ENCODE measurements around the gene SLC25A21.
"Not testable (repeated sequence)": the region's sequence is repeated elsewhere in the genome, so short reads cannot be mapped to it uniquely, and the experiment has no call there.

SLC25A21 gene

GRCh38 chr14:36720657-36721056 lies 451.7 kb downstream of the SLC25A21 start:
- DNase-seq (ENCODE audit: insufficient read length) (no peak), FAIRE-seq (no peak)

GRCh38 chr14:36719823-36720222 lies 452.6 kb downstream of the SLC25A21 start:
- TF ChIP-seq POLR2AphosphoS5 (IDR thresholded peaks at IDR 0.05; ENCODE audit: low read depth, low read length) (no peak), POLR2A (IDR thresholded peaks at IDR 0.05; ENCODE audit: low read depth, low read length) (no peak), TAF1 (IDR thresholded peaks at IDR 0.05; ENCODE audit: borderline replicate concordance, low read depth, low read length) (no peak)
- no peak for FAIRE-seq
- DNase-seq (ENCODE audit: insufficient read length) = no peak

More at GRCh38 chr14:36720657-36721056, 451.7 kb downstream of the SLC25A21 start:
- TF ChIP-seq TAF1 (IDR thresholded peaks at IDR 0.05; ENCODE audit: borderline replicate concordance, low read depth, low read length) = no peak

GRCh38 chr14:36718216-36718615 lies 454.2 kb downstream of the SLC25A21 start:
- DNase-seq (ENCODE audit: insufficient read length) (no peak), FAIRE-seq (no peak)
- no peak for TF ChIP-seq POLR2A (IDR thresholded peaks at IDR 0.05; ENCODE audit: low read depth, low read length)
- TF ChIP-seq POLR2AphosphoS5 (IDR thresholded peaks at IDR 0.05; ENCODE audit: low read depth, low read length) = no peak
- TF ChIP-seq TAF1 (IDR thresholded peaks at IDR 0.05; ENCODE audit: borderline replicate concordance, low read depth, low read length) = no peak

GRCh38 chr14:36717363-36717762 lies 455.0 kb downstream of the SLC25A21 start:
- FAIRE-seq (no peak), DNase-seq (ENCODE audit: insufficient read length) (no peak)
- TF ChIP-seq TAF1 (IDR thresholded peaks at IDR 0.05; ENCODE audit: borderline replicate concordance, low read depth, low read length) (no peak), POLR2AphosphoS5 (IDR thresholded peaks at IDR 0.05; ENCODE audit: low read depth, low read length) (no peak), POLR2A (IDR thresholded peaks at IDR 0.05; ENCODE audit: low read depth, low read length) (no peak)

- no peak for TF ChIP-seq POLR2AphosphoS5 (IDR thresholded peaks at IDR 0.05; ENCODE audit: low read depth, low read length)
- TF ChIP-seq TAF1 (IDR thresholded peaks at IDR 0.05; ENCODE audit: borderline replicate concordance, low read depth, low read length) = no peak
- TF ChIP-seq POLR2A (IDR thresholded peaks at IDR 0.05; ENCODE audit: low read depth, low read length) = no peak
- no peak for FAIRE-seq
- no peak for DNase-seq (ENCODE audit: insufficient read length)
Observed at GRCh38 chr14:36716614-36717184, 455.7 kb downstream of the SLC25A21 start.

- no peak for DNase-seq (ENCODE audit: insufficient read length)
- no peak for FAIRE-seq
- no peak for TF ChIP-seq TAF1 (IDR thresholded peaks at IDR 0.05; ENCODE audit: borderline replicate concordance, low read depth, low read length)
- no peak for TF ChIP-seq POLR2A (IDR thresholded peaks at IDR 0.05; ENCODE audit: low read depth, low read length)
Observed at GRCh38 chr14:36713960-36714703, 458.3 kb downstream of the SLC25A21 start.

GRCh38 chr14:36707570-36707969 lies 464.8 kb downstream of the SLC25A21 start:
- DNase-seq (ENCODE audit: insufficient read length) (no peak), FAIRE-seq (no peak)
- no peak for TF ChIP-seq POLR2AphosphoS5 (IDR thresholded peaks at IDR 0.05; ENCODE audit: low read depth, low read length)
- TF ChIP-seq TAF1 (IDR thresholded peaks at IDR 0.05; ENCODE audit: borderline replicate concordance, low read depth, low read length) = no peak

GRCh38 chr14:36702474-36702873 lies 469.9 kb downstream of the SLC25A21 start:
- no peak for DNase-seq (ENCODE audit: insufficient read length)
- no peak for FAIRE-seq
- TF ChIP-seq POLR2A (IDR thresholded peaks at IDR 0.05; ENCODE audit: low read depth, low read length) (no peak), TAF1 (IDR thresholded peaks at IDR 0.05; ENCODE audit: borderline replicate concordance, low read depth, low read length) (no peak), POLR2AphosphoS5 (IDR thresholded peaks at IDR 0.05; ENCODE audit: low read depth, low read length) (no peak)

- TF ChIP-seq POLR2A (IDR thresholded peaks at IDR 0.05; ENCODE audit: low read depth, low read length) (no peak), POLR2AphosphoS5 (IDR thresholded peaks at IDR 0.05; ENCODE audit: low read depth, low read length) (no peak), TAF1 (IDR thresholded peaks at IDR 0.05; ENCODE audit: borderline replicate concordance, low read depth, low read length) (no peak)
- DNase-seq (ENCODE audit: insufficient read length) = no peak
- FAIRE-seq = no peak
Observed at GRCh38 chr14:36701132-36701531, 471.3 kb downstream of the SLC25A21 start.

GRCh38 chr14:36700651-36701050 lies 471.8 kb downstream of the SLC25A21 start:
- TF ChIP-seq TAF1 (IDR thresholded peaks at IDR 0.05; ENCODE audit: borderline replicate concordance, low read depth, low read length) (no peak), POLR2AphosphoS5 (IDR thresholded peaks at IDR 0.05; ENCODE audit: low read depth, low read length) (no peak), POLR2A (IDR thresholded peaks at IDR 0.05; ENCODE audit: low read depth, low read length) (no peak)
- FAIRE-seq = no peak

GRCh38 chr14:36699420-36699819 lies 473.0 kb downstream of the SLC25A21 start:
- not testable (repeated sequence) for FAIRE-seq; DNase-seq (ENCODE audit: insufficient read length)

More at GRCh38 chr14:36700651-36701050, 471.8 kb downstream of the SLC25A21 start:
- no peak for DNase-seq (ENCODE audit: insufficient read length)

GRCh38 chr14:36690311-36691040 lies 481.9 kb downstream of the SLC25A21 start:
- DNase-seq (ENCODE audit: insufficient read length) = no peak
- no peak for FAIRE-seq
- TF ChIP-seq TAF1 (IDR thresholded peaks at IDR 0.05; ENCODE audit: borderline replicate concordance, low read depth, low read length) = no peak
